Astrocyte (in vitro differentiated cells and primary cell): ENCODE data around the gene NPTXR.

Source experiments
- CTCF ChIP-seq: IDR thresholded peaks from 2 replicates; pipeline ENCODE4 v1.5.1; 2011; ENCODE audit warnings: low read depth, mild to moderate bottlenecking, inconsistent platforms, low read length, moderate library complexity; ENCODE audit not compliant: insufficient read depth
- EZH2 ChIP-seq: IDR thresholded peaks from 2 replicates; pipeline ENCODE4 v1.6.1; 2012; ENCODE audit warnings: mild to moderate bottlenecking, low read length, inconsistent platforms; ENCODE audit not compliant: insufficient read depth

- TF ChIP-seq CTCF, result no peak
- no peak for TF ChIP-seq EZH2
Observed at GRCh38 chr22:38843657-38844314, at the start of gene NPTXR.
